Neural progenitor cell (in vitro differentiated cells): ENCODE measurements around the gene CD99. TPM values are rescaled to one million over a fixed set of nuclear protein-coding genes. Genes with fewer than 3 reads are reported as not detected.

Experiments
- DNase-seq: peaks from one replicate; pipeline ENCODE4 v3.0.0-alpha.2; 2016; ENCODE audit warnings: low spot score
- H2AFZ ChIP-seq: fragments of 200-600 bp; sonication (generic); replicated peaks from 2 replicates; pipeline ENCODE4 v1.6.1; 2016; ENCODE audit warnings: antibody characterized with exemption
- H3F3A ChIP-seq: fragments of 200-600 bp; sonication (generic); 2 replicates; pipeline ENCODE4 v1.6.1; 2016; ENCODE audit warnings: antibody characterized with exemption, low read depth
- H3K27ac ChIP-seq: fragments of 200-600 bp; sonication (generic); 2 replicates; pipeline ENCODE4 v1.5.1; 2016; ENCODE audit warnings: mild to moderate bottlenecking
- H3K27me3 ChIP-seq: fragments of 200-600 bp; sonication (generic); 2 replicates; pipeline ENCODE4 v1.6.1; 2016; ENCODE audit warnings: mild to moderate bottlenecking, moderate library complexity
- H3K36me3 ChIP-seq: fragments of 200-600 bp; sonication (generic); 2 replicates; pipeline ENCODE4 v1.5.1; 2016
- H3K4me1 ChIP-seq: fragments of 200-600 bp; sonication (generic); 2 replicates; pipeline ENCODE4 v1.6.1; 2016; ENCODE audit warnings: mixed run types
- H3K4me2 ChIP-seq: fragments of 200-600 bp; sonication (generic); 2 replicates; pipeline ENCODE4 v1.6.1; 2016
- H3K4me3 ChIP-seq: fragments of 200-600 bp; sonication (generic); 2 replicates; pipeline ENCODE4 v1.5.1; 2016
- H3K79me2 ChIP-seq: fragments of 200-600 bp; sonication (generic); 2 replicates; pipeline ENCODE4 v1.6.1; 2016; ENCODE audit warnings: low read depth
- H3K9ac ChIP-seq: fragments of 200-600 bp; sonication (generic); 2 replicates; pipeline ENCODE4 v1.6.1; 2016
- H3K9me3 ChIP-seq: fragments of 200-600 bp; sonication (generic); 2 replicates; pipeline ENCODE4 v1.5.1; 2016; ENCODE audit warnings: low read depth
- H4K20me1 ChIP-seq: fragments of 200-600 bp; sonication (generic); 2 replicates; pipeline ENCODE4 v1.6.1; 2016; ENCODE audit warnings: low read depth
- H3K27ac Mint-ChIP-seq: 3 replicates; pipeline ENCODE4 v1.8.0; 2021; ENCODE audit warnings: mixed read lengths
- H3K27me3 Mint-ChIP-seq: 2 replicates; pipeline ENCODE4 v1.8.0; 2022; ENCODE audit warnings: low read depth, mild to moderate bottlenecking, inconsistent platforms, moderate library complexity, mixed read lengths; ENCODE audit not compliant: insufficient read depth
- H3K36me3 Mint-ChIP-seq: 3 replicates; pipeline ENCODE4 v1.8.0; 2021; ENCODE audit warnings: mixed read lengths
- H3K4me1 Mint-ChIP-seq: 3 replicates; pipeline ENCODE4 v1.8.0; 2021; ENCODE audit warnings: mixed read lengths
- H3K4me3 Mint-ChIP-seq: 3 replicates; pipeline ENCODE4 v1.8.0; 2021; ENCODE audit warnings: mild to moderate bottlenecking, moderate library complexity, mixed read lengths
- H3K9me3 Mint-ChIP-seq: 3 replicates; pipeline ENCODE4 v1.8.0; 2020; ENCODE audit warnings: mixed read lengths
- CTCF ChIP-seq: fragments of 200-600 bp; sonication (generic); IDR thresholded peaks from 2 replicates; pipeline ENCODE4 v1.5.1; 2017; ENCODE audit warnings: antibody characterized with exemption, mild to moderate bottlenecking
- EZH2 ChIP-seq: fragments of 200-600 bp; sonication (generic); IDR thresholded peaks from 2 replicates; pipeline ENCODE4 v1.6.1; 2017; ENCODE audit warnings: antibody characterized with exemption, mild to moderate bottlenecking, moderate library complexity
- EZH2phosphoT487 ChIP-seq: fragments of 200-600 bp; sonication (generic); IDR thresholded peaks from 2 replicates; pipeline ENCODE4 v1.6.1; 2017; ENCODE audit warnings: antibody characterized with exemption
- total RNA-seq: library from RNA; depleted of rRNA; stranded (reverse); fragments of >200 nt; gene quantifications from 2 replicates; pipeline ENCODE4 v1.2.3, GENCODE V29; 2015; ENCODE audit warnings: low replicate concordance

Gene CD99
- total RNA-seq, 1 donor from 2014 or later: 81.8 TPM

DNA sequence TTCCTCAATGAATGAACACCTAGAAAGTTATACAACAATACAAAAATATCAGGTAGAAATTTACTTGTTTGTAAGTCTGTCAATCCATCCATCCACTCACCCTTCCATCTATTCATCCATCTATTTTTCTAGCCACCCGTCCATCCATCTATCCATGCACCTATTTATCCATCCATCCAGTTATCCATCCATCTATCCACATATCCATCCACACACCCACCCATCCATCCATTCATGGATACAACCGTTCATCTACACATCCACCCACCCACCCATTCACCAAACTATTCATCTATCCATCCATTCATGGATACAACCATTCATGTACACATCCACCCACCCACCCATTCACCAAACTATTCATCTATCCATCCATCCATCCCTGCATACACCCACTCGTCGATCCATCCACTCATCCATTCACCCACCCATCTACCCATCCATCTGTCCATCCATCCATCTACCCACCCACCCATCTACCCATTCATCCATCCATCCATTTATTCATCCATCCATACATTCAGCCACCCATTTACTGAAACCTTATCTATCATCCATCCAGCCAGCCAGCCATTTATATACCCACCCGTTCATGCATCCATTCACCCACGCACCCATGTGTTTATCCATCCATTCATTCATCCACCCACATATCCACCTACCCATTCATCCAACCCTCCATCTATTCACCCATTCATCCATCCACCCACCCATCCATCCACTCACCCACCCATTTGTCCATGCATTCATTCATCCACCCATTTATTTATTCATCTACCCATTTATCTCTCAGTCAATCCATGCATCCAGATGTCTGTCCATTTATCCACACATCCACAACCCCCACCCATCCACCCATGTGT, 10.4 kb upstream of the CD99 start:
- Histone ChIP-seq H3K9me3 (no peaks in the 10 kb centered on the region), H3K36me3 (no peaks in the 10 kb centered on the region), H3K27ac (no peak overlapping the region), H3K79me2 (no peaks in the 10 kb centered on the region), H3K4me1 (no peaks in the 10 kb centered on the region), H4K20me1 (no peaks in the 10 kb centered on the region), H3K27me3 (no peaks in the 10 kb centered on the region), H3K4me2 (no peak overlapping the region), H3F3A (no peaks in the 10 kb centered on the region), H3K4me3 (no peak overlapping the region), H3K9ac (no peak overlapping the region), H2AFZ (no peak overlapping the region)
- no peaks in the 10 kb centered on the region for H3K9me3 Mint-ChIP-seq
- no peaks in the 10 kb centered on the region for H3K36me3 Mint-ChIP-seq
- no peak for DNase-seq
- no peaks in the 10 kb centered on the region for H3K4me1 Mint-ChIP-seq
- H3K27me3 Mint-ChIP-seq: peaks cover 5% of the 10 kb centered on the region
- H3K4me3 Mint-ChIP-seq: no peak overlapping the region
- no peak overlapping the region for H3K27ac Mint-ChIP-seq
- TF ChIP-seq CTCF: no peak
- TF ChIP-seq EZH2: no peak
- TF ChIP-seq EZH2phosphoT487: no peak

DNA sequence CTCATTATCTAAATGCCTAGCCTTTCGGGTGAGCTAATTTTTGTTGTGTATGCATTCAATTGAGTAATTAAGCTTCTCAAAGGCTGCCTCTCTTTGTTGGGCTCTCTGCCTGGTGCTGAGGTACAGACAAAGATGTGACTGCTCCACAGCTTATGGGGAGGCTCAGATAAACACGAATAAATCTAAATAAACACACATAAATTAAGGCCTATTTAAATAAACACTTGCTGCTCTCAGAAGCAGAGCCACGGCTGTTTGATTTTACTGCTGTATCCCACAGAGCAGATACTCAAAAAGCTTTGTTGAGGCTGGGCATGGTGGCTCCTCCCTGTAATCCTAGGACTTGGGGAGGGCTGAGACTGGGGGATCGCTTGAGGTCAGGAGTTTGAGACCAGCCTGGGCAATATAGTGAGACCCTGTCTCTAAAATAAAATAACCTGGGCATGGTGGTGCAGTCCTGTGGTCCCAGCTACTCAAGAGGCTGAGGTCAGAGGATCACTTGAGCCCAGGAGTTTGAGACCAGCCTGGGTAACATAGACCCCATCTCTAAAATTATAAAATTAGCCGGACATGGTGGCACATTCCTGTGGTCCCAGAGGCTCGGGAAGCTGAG, 8.4 kb upstream of the CD99 start:
- Mint-ChIP-seq H3K36me3 (no peaks in the 10 kb centered on the region), H3K9me3 (no peaks in the 10 kb centered on the region), H3K27me3 (peaks cover 7% of the 10 kb centered on the region), H3K27ac (no peak overlapping the region), H3K4me3 (no peak overlapping the region), H3K4me1 (peaks cover 8% of the 10 kb centered on the region)
- Histone ChIP-seq H4K20me1 (no peaks in the 10 kb centered on the region), H3F3A (no peaks in the 10 kb centered on the region), H3K27ac (no peak overlapping the region), H3K4me2 (no peak overlapping the region), H3K27me3 (no peaks in the 10 kb centered on the region), H3K4me1 (no peaks in the 10 kb centered on the region), H3K36me3 (no peaks in the 10 kb centered on the region), H3K4me3 (no peak overlapping the region), H3K9me3 (no peaks in the 10 kb centered on the region), H2AFZ (no peak overlapping the region), H3K9ac (no peak overlapping the region), H3K79me2 (no peaks in the 10 kb centered on the region)
- TF ChIP-seq CTCF: no peak
- no peak for TF ChIP-seq EZH2phosphoT487
- no peak for TF ChIP-seq EZH2
- no peak for DNase-seq

- H3K4me2 ChIP-seq: no peak overlapping the region
- Mint-ChIP-seq H3K27ac (no peak overlapping the region), H3K9me3 (no peaks in the 10 kb centered on the region), H3K27me3 (peaks cover 7% of the 10 kb centered on the region), H3K4me1 (peaks cover 8% of the 10 kb centered on the region), H3K4me3 (no peak overlapping the region), H3K36me3 (no peaks in the 10 kb centered on the region)
- H3K36me3 ChIP-seq: no peaks in the 10 kb centered on the region
- H3K4me1 ChIP-seq: no peaks in the 10 kb centered on the region
- peaks cover 1% of the 10 kb centered on the region for H3F3A ChIP-seq
- H3K27ac ChIP-seq: no peak overlapping the region
- no peak for DNase-seq
- no peak overlapping the region for H2AFZ ChIP-seq
- no peak overlapping the region for H3K4me3 ChIP-seq
- H3K79me2 ChIP-seq: no peaks in the 10 kb centered on the region
- H3K9me3 ChIP-seq: no peaks in the 10 kb centered on the region
- H3K27me3 ChIP-seq: peaks cover 3% of the 10 kb centered on the region
- H3K9ac ChIP-seq: no peak overlapping the region
- TF ChIP-seq EZH2phosphoT487: no peak
- TF ChIP-seq EZH2: no peak
- TF ChIP-seq CTCF: no peak
- no peaks in the 10 kb centered on the region for H4K20me1 ChIP-seq
These were observed 6.8 kb upstream of the CD99 start for GRCh38 chrX:2684256-2684655.
